GM23338 (cell line): ENCODE measurements around the gene ZNRD2. TPM values are rescaled to one million over a fixed set of nuclear protein-coding genes. Genes with fewer than 3 reads are reported as not detected.

Experiments
- ATAC-seq: fragments of 200-7000 bp; cut with Tn5 transposase; 3 replicates; pipeline ENCODE4 v1.9.1; 2020
- DNase-seq: peaks from one replicate; pipeline ENCODE4 v3.0.0-alpha.2; 2015; ENCODE audit warnings: low spot score
- H2AFZ ChIP-seq: fragments of 200-600 bp; sonication (generic); 2 replicates; pipeline ENCODE4 v1.8.0; 2016; ENCODE audit warnings: antibody characterized with exemption, mild to moderate bottlenecking, moderate library complexity
- H3F3A ChIP-seq: fragments of 200-600 bp; sonication (generic); replicated peaks from 2 replicates; pipeline ENCODE4 v1.8.0; 2017; ENCODE audit warnings: antibody characterized with exemption, mixed run types, low read depth
- H3K27ac ChIP-seq: fragments of 200-600 bp; sonication (generic); 2 replicates; pipeline ENCODE4 v1.6.1; 2016; ENCODE audit warnings: low read depth
- H3K27me3 ChIP-seq: fragments of 200-600 bp; sonication (generic); 2 replicates; pipeline ENCODE4 v1.8.0; 2016; ENCODE audit warnings: mild to moderate bottlenecking, mixed run types, moderate library complexity; ENCODE audit not compliant: insufficient read depth
- H3K36me3 ChIP-seq: fragments of 200-600 bp; sonication (generic); 2 replicates; pipeline ENCODE4 v1.8.0; 2016; ENCODE audit warnings: mild to moderate bottlenecking; ENCODE audit not compliant: insufficient read depth
- H3K4me1 ChIP-seq: fragments of 200-600 bp; sonication (generic); 2 replicates; pipeline ENCODE4 v1.8.0; 2016; ENCODE audit warnings: mild to moderate bottlenecking, moderate library complexity; ENCODE audit not compliant: insufficient read depth
- H3K4me2 ChIP-seq: fragments of 200-600 bp; sonication (generic); 2 replicates; pipeline ENCODE4 v1.7.1; 2017; ENCODE audit warnings: mixed run types
- H3K4me3 ChIP-seq: fragments of 200-600 bp; sonication (generic); 2 replicates; pipeline ENCODE4 v1.6.1; 2016; ENCODE audit warnings: mixed run types
- H3K79me2 ChIP-seq: fragments of 200-600 bp; sonication (generic); replicated peaks from 2 replicates; pipeline ENCODE4 v1.8.0; 2017; ENCODE audit warnings: mild to moderate bottlenecking; ENCODE audit not compliant: insufficient read depth
- H3K9me2 ChIP-seq: fragments of 200-600 bp; sonication (generic); 2 replicates; pipeline ENCODE4 v1.8.0; 2017; ENCODE audit not compliant: insufficient read depth
- H4K20me1 ChIP-seq: fragments of 200-600 bp; sonication (generic); replicated peaks from 2 replicates; pipeline ENCODE4 v1.8.0; 2017; ENCODE audit warnings: mild to moderate bottlenecking; ENCODE audit not compliant: insufficient read depth
- H3K27ac Mint-ChIP-seq: 2 replicates; pipeline ENCODE4 v1.8.0; 2020; ENCODE audit warnings: inconsistent platforms, mild to moderate bottlenecking, moderate library complexity, mixed read lengths
- H3K27me3 Mint-ChIP-seq: 3 replicates; pipeline ENCODE4 v1.8.0; 2022; ENCODE audit warnings: low read depth, mild to moderate bottlenecking, moderate library complexity, mixed read lengths, inconsistent platforms; ENCODE audit not compliant: insufficient read depth, poor library complexity
- H3K36me3 Mint-ChIP-seq: 3 replicates; pipeline ENCODE4 v1.8.0; 2021; ENCODE audit warnings: low read depth, mild to moderate bottlenecking, inconsistent platforms, moderate library complexity, mixed read lengths
- H3K4me1 Mint-ChIP-seq: 3 replicates; pipeline ENCODE4 v1.8.0; 2020; ENCODE audit warnings: mild to moderate bottlenecking, inconsistent platforms, mixed read lengths
- H3K4me3 Mint-ChIP-seq: 3 replicates; pipeline ENCODE4 v1.8.0; 2021; ENCODE audit warnings: moderate library complexity, mild to moderate bottlenecking, inconsistent platforms, mixed read lengths
- H3K9me3 Mint-ChIP-seq: 3 replicates; pipeline ENCODE4 v1.8.0; 2020; ENCODE audit warnings: moderate library complexity, mild to moderate bottlenecking, inconsistent platforms, mixed read lengths
- ETS1 ChIP-seq: IDR thresholded peaks from 2 replicates; pipeline ENCODE4 v1.6.1; 2016; ENCODE audit warnings: antibody characterized with exemption
- JUNB ChIP-seq: IDR thresholded peaks from one replicate; pipeline ENCODE4 v1.6.1; 2016; ENCODE audit warnings: antibody characterized with exemption; ENCODE audit not compliant: unreplicated experiment
- POLR2AphosphoS5 ChIP-seq: IDR thresholded peaks from 2 replicates; pipeline ENCODE4 v1.6.1; 2016; ENCODE audit warnings: antibody characterized with exemption, low read depth
- REST ChIP-seq: IDR thresholded peaks from one replicate; pipeline ENCODE4 v1.6.1; 2018; ENCODE audit warnings: antibody characterized with exemption; ENCODE audit not compliant: unreplicated experiment
- STAT1 ChIP-seq: IDR thresholded peaks from one replicate; pipeline ENCODE4 v1.6.1; 2016; ENCODE audit warnings: antibody characterized with exemption; ENCODE audit not compliant: unreplicated experiment
- ZNF114 ChIP-seq: fragments of 250-450 bp; sonication (Bioruptor Pico); IDR thresholded peaks from 2 replicates; pipeline ENCODE4 v1.5.0; 2020; ENCODE audit warnings: mild to moderate bottlenecking, moderate library complexity
- ZNF331 ChIP-seq: fragments of 250-450 bp; sonication (Bioruptor Pico); IDR thresholded peaks from 2 replicates; pipeline ENCODE4 v1.5.0; 2020; ENCODE audit warnings: low read depth, mild to moderate bottlenecking, moderate library complexity
- polyA plus RNA-seq: library from polyadenylated mRNA; unstranded; fragments of >200 nt; fragmentation: Nextera tagmentation; extraction: Ambion mirVana; gene quantifications from 2 replicates; pipeline ENCODE4 v1.2.1, GENCODE V29; 2016
- total RNA-seq: library from RNA; depleted of rRNA; stranded (reverse); fragments of >200 nt; shearing (Covaris generic); gene quantifications from 2 replicates; pipeline ENCODE4 v1.2.3, GENCODE V29; 2014
- TF ChIP-seq, protein P1 (sequence below), 2 experiments: fragments of 200-600 bp in 1 of 2; sonication (generic) in 1 of 2; conservative IDR thresholded peaks; 2 replicates each; pipeline versions ENCODE4 v1.5.1 to v1.6.1; 2016 to 2017; ENCODE audit warnings: antibody characterized with exemption in 2 of 2, low read depth in 2 of 2, mild to moderate bottlenecking in 2 of 2, moderate library complexity in 1 of 2

Gene ZNRD2
- total and polyA plus RNA-seq, 2 experiments from 2014 or later: 78.6 to 148 TPM

- TF ChIP-seq ETS1: no peak
- TF ChIP-seq, protein P1, sequence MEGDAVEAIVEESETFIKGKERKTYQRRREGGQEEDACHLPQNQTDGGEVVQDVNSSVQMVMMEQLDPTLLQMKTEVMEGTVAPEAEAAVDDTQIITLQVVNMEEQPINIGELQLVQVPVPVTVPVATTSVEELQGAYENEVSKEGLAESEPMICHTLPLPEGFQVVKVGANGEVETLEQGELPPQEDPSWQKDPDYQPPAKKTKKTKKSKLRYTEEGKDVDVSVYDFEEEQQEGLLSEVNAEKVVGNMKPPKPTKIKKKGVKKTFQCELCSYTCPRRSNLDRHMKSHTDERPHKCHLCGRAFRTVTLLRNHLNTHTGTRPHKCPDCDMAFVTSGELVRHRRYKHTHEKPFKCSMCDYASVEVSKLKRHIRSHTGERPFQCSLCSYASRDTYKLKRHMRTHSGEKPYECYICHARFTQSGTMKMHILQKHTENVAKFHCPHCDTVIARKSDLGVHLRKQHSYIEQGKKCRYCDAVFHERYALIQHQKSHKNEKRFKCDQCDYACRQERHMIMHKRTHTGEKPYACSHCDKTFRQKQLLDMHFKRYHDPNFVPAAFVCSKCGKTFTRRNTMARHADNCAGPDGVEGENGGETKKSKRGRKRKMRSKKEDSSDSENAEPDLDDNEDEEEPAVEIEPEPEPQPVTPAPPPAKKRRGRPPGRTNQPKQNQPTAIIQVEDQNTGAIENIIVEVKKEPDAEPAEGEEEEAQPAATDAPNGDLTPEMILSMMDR (conservative IDR thresholded peaks at IDR 0.05; ENCODE audit: low read depth in 2 of 2): no peak
- no peak for TF ChIP-seq JUNB
- TF ChIP-seq STAT1: no peak
- TF ChIP-seq ZNF114 (CRISPR knock-in tag): no peak
- TF ChIP-seq ZNF331 (CRISPR knock-in tag): no peak
- TF ChIP-seq REST: no peak
Measured at GRCh38 chr11:65555693-65556231, 14.5 kb upstream of the ZNRD2 start (continued).

DNA sequence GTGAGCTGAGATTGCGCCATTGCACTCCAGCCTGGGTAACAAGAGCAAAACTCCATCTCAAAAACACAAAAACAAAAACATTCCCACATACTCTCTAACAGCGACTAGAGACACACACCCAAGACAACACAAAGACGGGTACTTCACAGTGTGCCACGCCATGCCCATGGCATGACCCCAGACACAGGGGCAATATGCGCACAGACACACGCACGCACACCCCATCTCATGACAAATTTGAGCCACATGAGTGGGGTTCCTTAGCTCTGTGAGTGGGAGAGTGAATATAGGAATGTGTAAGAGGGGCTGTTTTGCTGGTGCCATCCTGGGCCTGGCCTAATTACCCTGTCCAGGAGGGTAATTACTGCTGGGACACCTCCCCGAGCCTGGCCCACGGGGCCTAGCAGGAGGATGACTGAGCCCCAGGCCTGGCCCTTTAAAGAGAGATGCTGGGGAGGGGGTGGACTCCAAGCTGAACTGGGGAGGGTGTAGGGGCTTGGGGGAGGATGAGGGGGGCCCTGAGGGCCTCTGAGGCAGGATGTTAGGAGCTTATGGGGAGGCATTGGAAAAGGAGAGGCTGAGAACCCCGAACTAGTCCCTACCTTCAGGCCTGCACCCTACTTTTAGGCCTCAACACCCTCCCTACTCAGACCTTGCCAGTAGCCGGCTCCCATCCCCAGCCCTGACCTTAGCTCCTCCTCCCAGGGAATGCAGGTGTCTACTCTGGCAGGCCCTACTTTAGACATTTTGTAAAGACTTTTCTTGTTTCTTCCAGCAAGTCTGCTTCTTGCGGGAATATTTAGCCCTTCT, 13.6 kb upstream of the ZNRD2 start:
- Histone ChIP-seq H3K27me3 (peaks cover 59% of the 10 kb centered on the region), H3K4me2 (peak overlapping the region; percentile 89), H3K79me2 (no peaks in the 10 kb centered on the region), H3F3A (peaks cover 24% of the 10 kb centered on the region; the same call in 1 of the 2 replicates), H4K20me1 (no peaks in the 10 kb centered on the region), H3K36me3 (no peaks in the 10 kb centered on the region), H3K9me2 (no peaks in the 10 kb centered on the region), H3K4me1 (peaks cover 47% of the 10 kb centered on the region), H3K27ac (no peak overlapping the region), H2AFZ (no peak overlapping the region), H3K4me3 (peak overlapping the region; percentile 72)
- Mint-ChIP-seq H3K27me3 (peaks cover 43% of the 10 kb centered on the region), H3K9me3 (no peaks in the 10 kb centered on the region), H3K27ac (no peak overlapping the region), H3K4me3 (peak overlapping the region; percentile 75), H3K4me1 (peaks cover 60% of the 10 kb centered on the region), H3K36me3 (no peaks in the 10 kb centered on the region; the same call in 2 of the 3 replicates)
- ATAC-seq (no peak), DNase-seq (no peak)
- no peak for TF ChIP-seq POLR2AphosphoS5
- TF ChIP-seq, protein P1 (conservative IDR thresholded peaks at IDR 0.05; ENCODE audit: low read depth in 2 of 2): no peak
- TF ChIP-seq REST: no peak
